HepG2 (cell line): ENCODE results near the gene ATAD3C. TPM values are rescaled to one million over a fixed set of nuclear protein-coding genes. Genes with fewer than 3 reads are reported as not detected.

Experiments
- ETV6 ChIP-seq: sonication (generic); formaldehyde crosslinking; conservative IDR thresholded peaks from 2 replicates; pipeline ENCODE4 v1.4.0; 2020; ENCODE audit warnings: missing genetic modification reagents
- GPN1 ChIP-seq: sonication (generic); formaldehyde crosslinking; IDR thresholded peaks from 2 replicates; pipeline ENCODE4 v1.5.1; 2020; ENCODE audit warnings: missing genetic modification reagents, borderline replicate concordance
- ISL2 ChIP-seq: sonication (generic); formaldehyde crosslinking; IDR thresholded peaks from 2 replicates; pipeline ENCODE4 v1.5.0; 2020; ENCODE audit warnings: missing genetic modification reagents
- MEF2D ChIP-seq: sonication (generic); formaldehyde crosslinking; IDR thresholded peaks from 2 replicates; pipeline ENCODE4 v1.5.1; 2020; ENCODE audit warnings: mild to moderate bottlenecking, missing genetic modification reagents
- PATZ1 ChIP-seq: sonication (generic); formaldehyde crosslinking; IDR thresholded peaks from 2 replicates; pipeline ENCODE4 v1.4.0; 2020; ENCODE audit warnings: missing genetic modification reagents
- POGZ ChIP-seq: sonication (generic); formaldehyde crosslinking; IDR thresholded peaks from 2 replicates; pipeline ENCODE4 v1.4.0; 2020; ENCODE audit warnings: mild to moderate bottlenecking, missing genetic modification reagents
- RBAK ChIP-seq: sonication (generic); formaldehyde crosslinking; IDR thresholded peaks from 2 replicates; pipeline ENCODE4 v1.5.1; 2020; ENCODE audit warnings: mild to moderate bottlenecking, missing genetic modification reagents
- SALL2 ChIP-seq: sonication (generic); formaldehyde crosslinking; IDR thresholded peaks from 2 replicates; pipeline ENCODE4 v1.8.1; 2023; ENCODE audit warnings: mild to moderate bottlenecking, missing genetic modification reagents, inconsistent platforms
- SATB2 ChIP-seq: sonication (generic); formaldehyde crosslinking; IDR thresholded peaks from 2 replicates; pipeline ENCODE4 v1.5.0; 2020; ENCODE audit warnings: missing genetic modification reagents
- SMC3 ChIP-seq: IDR thresholded peaks from 2 replicates; pipeline ENCODE4 v1.6.1; 2011; ENCODE audit warnings: low read length, improper control_type of control experiment
- SNAPC2 ChIP-seq: sonication (generic); formaldehyde crosslinking; IDR thresholded peaks from 2 replicates; pipeline ENCODE4 v1.8.1; 2022; ENCODE audit warnings: mild to moderate bottlenecking, missing genetic modification reagents
- SP2 ChIP-seq: sonication (generic); formaldehyde crosslinking; IDR thresholded peaks from 2 replicates; pipeline ENCODE4 v1.5.1; 2020; ENCODE audit warnings: mild to moderate bottlenecking, missing genetic modification reagents
- TEF ChIP-seq: sonication (generic); formaldehyde crosslinking; IDR thresholded peaks from 2 replicates; pipeline ENCODE4 v1.5.0; 2020; ENCODE audit warnings: missing genetic modification reagents
- U2AF1 ChIP-seq: fragments of 200-400 bp; formaldehyde crosslinking; optimal IDR thresholded peaks from 2 replicates; pipeline ENCODE3; 2017; ENCODE audit warnings: mild to moderate bottlenecking, low read depth, low read length
- ZNF264 ChIP-seq: sonication (generic); formaldehyde crosslinking; IDR thresholded peaks from 2 replicates; pipeline ENCODE4 v1.4.0; 2020; ENCODE audit warnings: missing genetic modification reagents
- ZNF280D ChIP-seq: sonication (generic); formaldehyde crosslinking; IDR thresholded peaks from 2 replicates; pipeline ENCODE4 v1.5.1; 2020; ENCODE audit warnings: mild to moderate bottlenecking, missing genetic modification reagents
- ZNF296 ChIP-seq: sonication (generic); formaldehyde crosslinking; conservative IDR thresholded peaks from 2 replicates; pipeline ENCODE4 v1.5.0; 2020; ENCODE audit warnings: mild to moderate bottlenecking, missing genetic modification reagents
- ZNF333 ChIP-seq: sonication (generic); formaldehyde crosslinking; IDR thresholded peaks from 2 replicates; pipeline ENCODE4 v1.4.0; 2020; ENCODE audit warnings: mild to moderate bottlenecking, missing genetic modification reagents, borderline replicate concordance
- ZNF589 ChIP-seq: sonication (generic); formaldehyde crosslinking; conservative IDR thresholded peaks from 2 replicates; pipeline ENCODE4 v1.8.0; 2022; ENCODE audit warnings: mild to moderate bottlenecking, moderate library complexity, missing genetic modification reagents
- ZNF644 ChIP-seq: IDR thresholded peaks from 2 replicates; pipeline ENCODE4 v1.6.1; 2016; ENCODE audit warnings: low read depth
- ZNF704 ChIP-seq: sonication (generic); formaldehyde crosslinking; IDR thresholded peaks from 2 replicates; pipeline ENCODE4 v1.8.1; 2023; ENCODE audit warnings: mild to moderate bottlenecking, inconsistent platforms, moderate library complexity, missing genetic modification reagents, borderline replicate concordance
- ZNF772 ChIP-seq: sonication (generic); formaldehyde crosslinking; IDR thresholded peaks from 2 replicates; pipeline ENCODE4 v1.5.0; 2020; ENCODE audit warnings: mild to moderate bottlenecking, missing genetic modification reagents
- ZNF780A ChIP-seq: sonication (generic); formaldehyde crosslinking; IDR thresholded peaks from 2 replicates; pipeline ENCODE4 v1.8.0; 2022; ENCODE audit warnings: mild to moderate bottlenecking, missing genetic modification reagents, moderate library complexity
- ZSCAN22 ChIP-seq: sonication (generic); formaldehyde crosslinking; IDR thresholded peaks from 2 replicates; pipeline ENCODE4 v1.4.0; 2020; ENCODE audit warnings: mild to moderate bottlenecking, missing genetic modification reagents
- ZSCAN31 ChIP-seq: sonication (generic); formaldehyde crosslinking; IDR thresholded peaks from 2 replicates; pipeline ENCODE4 v1.5.0; 2020; ENCODE audit warnings: low read depth, mild to moderate bottlenecking, missing genetic modification reagents
- polyA plus RNA-seq, 8 experiments: library from polyadenylated mRNA; depleted of rRNA in 3 of 8; stranded (reverse) in 7 of 8; unstranded in 1 of 8; fragments of >200 nt; fragmentation: Illumina TruSeq in 4 of 8; extraction: Trizol in 4 of 8; gene quantifications; 2 replicates each; pipeline versions ENCODE4 v1.2.1 to v1.2.3, GENCODE V29; 2011 to 2016; ENCODE audit warnings: low read depth in 4 of 8, missing spikeins in 1 of 8, mixed read lengths in 1 of 8; ENCODE audit not compliant: insufficient read depth in 1 of 8
- total RNA-seq, 5 experiments: library from RNA; depleted of rRNA; stranded (reverse); fragments of >200 nt; fragmentation: Illumina TruSeq; extraction: Trizol; gene quantifications; 2 replicates each; pipeline ENCODE4 v1.2.3, GENCODE V29; 2016; ENCODE audit warnings: low read depth in 1 of 5

The ATAD3C gene
- total and polyA plus RNA-seq, 2 of the 13 experiments (the other 11 are each of a cell fraction or from before 2014, with no cell fraction given), result 2.4 to 3.2 TPM

- TF ChIP-seq RBAK (no peak), ZNF780A (CRISPR knock-in tag) (no peak), ISL2 (CRISPR knock-in tag) (peak; percentile 65), U2AF1 (no peak), SMC3 (no peak), ZNF280D (CRISPR knock-in tag) (peak; percentile 78; the same call in 1 of the 2 replicates), ZNF772 (peak; percentile 91), TEF (CRISPR knock-in tag) (no peak), GPN1 (CRISPR knock-in tag) (no peak), ZNF296 (CRISPR knock-in tag) (no peak; the same call in 1 of the 2 replicates), ZNF264 (CRISPR knock-in tag) (no peak), ZNF333 (CRISPR knock-in tag) (no peak), PATZ1 (CRISPR knock-in tag) (no peak), SALL2 (peak; percentile 83), SNAPC2 (no peak), POGZ (0 out of 2 replicates have a peak, but pooled peaks have one; percentile 44), ZNF704 (no peak), ZSCAN31 (CRISPR knock-in tag) (peak; percentile 91), SP2 (peak; percentile 73), ZNF644 (no peak), SATB2 (no peak), ZNF589 (CRISPR knock-in tag) (no peak; the same call in none of the 2 replicates), MEF2D (CRISPR knock-in tag) (peak; percentile 88), ZSCAN22 (no peak; the same call in 1 of the 2 replicates), ETV6 (no peak)
These were observed 62.2 kb downstream of the ATAD3C start, which contains the start of gene ATAD3A (continued) for GRCh38 chr1:1511533-1512285.
